NT2/D1 (cell line): ENCODE results near the gene IMMP2L.

Experiments used
- YY1 ChIP-seq: IDR thresholded peaks from 2 replicates; pipeline ENCODE4 v1.6.1; 2011; ENCODE audit not compliant: insufficient read length, insufficient read depth
- ZNF274 ChIP-seq: IDR thresholded peaks from 2 replicates; pipeline ENCODE4 v1.6.1; 2011; ENCODE audit warnings: mild to moderate bottlenecking, low read depth, low read length

DNA sequence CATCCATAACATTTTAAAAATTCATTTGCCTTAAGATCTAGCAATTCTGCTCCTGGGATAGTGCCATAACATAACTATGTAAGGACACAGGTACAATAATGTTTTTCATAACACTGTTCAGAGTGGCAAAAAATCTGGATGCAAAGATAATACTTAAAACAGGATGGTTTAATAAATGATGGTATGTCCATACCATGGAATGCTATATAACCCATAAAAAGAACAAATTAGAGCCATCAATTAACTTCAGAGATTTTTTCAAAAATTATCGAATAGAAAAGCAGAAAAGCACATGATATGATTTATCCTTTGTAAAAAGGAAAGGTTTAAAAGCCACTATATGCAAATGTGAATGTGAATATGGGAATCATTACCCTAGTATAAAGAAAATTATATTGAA is 664.8 kb downstream of the IMMP2L start:
- no peak for TF ChIP-seq YY1
- TF ChIP-seq ZNF274, result no peak
